DLD1 (cell line): Measurements from ENCODE around the gene CYB5RL.

Experiments used
- in situ Hi-C: cut with HindIII; loops from 2 replicates; pipeline ENCODE4 v1.10.0; 2017; ENCODE audit warnings: low sequenced_read_pairs

CYB5RL gene

GRCh38 chr1:54161495-54162168 lies 38.2 kb downstream of the CYB5RL start:
- in situ Hi-C loops = no loop called here

- in situ Hi-C loops = no loop called here
These were observed 39.5 kb downstream of the CYB5RL start for GRCh38 chr1:54160351-54160750.

- in situ Hi-C loops = no loop called here
These were observed 40.0 kb downstream of the CYB5RL start for GRCh38 chr1:54159733-54160316.

- in situ Hi-C loops = no loop called here
These were observed 41.8 kb downstream of the CYB5RL start for GRCh38 chr1:54158071-54158470.

GRCh38 chr1:54157401-54157800 lies 42.4 kb downstream of the CYB5RL start:
- in situ Hi-C loops = no loop called here

GRCh38 chr1:54156986-54157385 lies 42.8 kb downstream of the CYB5RL start:
- in situ Hi-C loops = no loop called here

- in situ Hi-C loops = no loop called here
These were observed 43.6 kb downstream of the CYB5RL start for GRCh38 chr1:54156201-54156600.

GRCh38 chr1:54153535-54154439 lies 46.0 kb downstream of the CYB5RL start:
- in situ Hi-C loops = no loop called here

GRCh38 chr1:54152696-54153095 lies 47.1 kb downstream of the CYB5RL start, which contains the start of gene CDCP2:
Gene CDCP2, minus strand, starts transcription at chr1:54153000. Its CDS starts 78 bp downstream, at chr1:54152922.
- in situ Hi-C loops = no loop called here

GRCh38 chr1:54151013-54151412 lies 48.8 kb downstream of the CYB5RL start:
- in situ Hi-C loops = no loop called here
